Heart left ventricle (tissue), 16 donors: ENCODE data around the gene CCBE1. TPM values are rescaled to one million over a fixed set of nuclear protein-coding genes. Genes with fewer than 3 reads are reported as not detected.

Experiments used
- ATAC-seq, 4 donors: fragments of 200-7000 bp; cut with Tn5 transposase; one replicate each; pipeline ENCODE4 v1.9.1; 2020 to 2022; ENCODE audit warnings: moderate library complexity in 4 of 4, mild to moderate bottlenecking in 3 of 4, moderate number of reproducible peaks in 1 of 4
- DNase-seq, 5 donors: peaks; one replicate each; pipeline ENCODE4 v3.0.0-alpha.2; 2020
- H3K27ac ChIP-seq, 12 donors: fragments of 200-600 bp; sonication (generic) in 4 of 12; one replicate each; pipeline versions ENCODE4 v1.5.0 to v1.8.0; 2016 to 2022; ENCODE audit warnings: mild to moderate bottlenecking in 2 of 12
- H3K27me3 ChIP-seq, 9 donors: fragments of 200-600 bp; sonication (generic) in 2 of 9; one replicate each; pipeline versions ENCODE4 v1.5.1 to v1.8.0; 2016 to 2022; ENCODE audit warnings: mild to moderate bottlenecking in 3 of 9
- H3K36me3 ChIP-seq, 9 donors: fragments of 200-600 bp; sonication (generic) in 2 of 9; one replicate each; pipeline versions ENCODE4 v1.5.0 to v1.8.0; 2018 to 2022; ENCODE audit warnings: mild to moderate bottlenecking in 2 of 9
- H3K4me1 ChIP-seq, 12 donors: fragments of 200-600 bp; sonication (generic) in 4 of 12; one replicate each; pipeline versions ENCODE4 v1.5.0 to v1.8.0; 2016 to 2022; ENCODE audit warnings: mild to moderate bottlenecking in 3 of 12
- H3K4me3 ChIP-seq, 12 donors: fragments of 200-600 bp; sonication (generic) in 4 of 12; one replicate each; pipeline versions ENCODE4 v1.5.0 to v1.8.0; 2017 to 2022; ENCODE audit warnings: mild to moderate bottlenecking in 9 of 12, moderate library complexity in 4 of 12
- H3K9me3 ChIP-seq, 12 donors: fragments of 200-600 bp; sonication (generic) in 4 of 12; one replicate each; pipeline versions ENCODE4 v1.5.0 to v1.8.0; 2016 to 2022; ENCODE audit warnings: mild to moderate bottlenecking in 1 of 12
- CTCF ChIP-seq, 12 donors: fragments of 200-600 bp; sonication (generic) in 4 of 12; IDR thresholded peaks; one replicate each; pipeline versions ENCODE4 v1.5.0 to v1.8.0; 2018 to 2022; ENCODE audit warnings: antibody characterized with exemption in 12 of 12, mild to moderate bottlenecking in 5 of 12
- POLR2A ChIP-seq, 2 donors: fragments of 450-650 bp; IDR thresholded peaks; one replicate each; pipeline ENCODE4 v1.6.1; 2017; ENCODE audit warnings: antibody characterized with exemption in 2 of 2, mild to moderate bottlenecking in 2 of 2, moderate library complexity in 2 of 2
- WGBS, 4 donors: extraction: QIAGEN DNeasy Blood & Tissue Kit in 2 of 4; methylation state at CpG; one replicate each; pipeline versions ENCODE4 v1.1.5 to v1.1.7; 2013 to 2018; 5-methylcytosine and 5-hydroxymethylcytosine counted together
- intact Hi-C, 10 donors: fragments of 100-400 bp; cut with DNase I; formaldehyde crosslinking; loops; one replicate each; pipeline versions ENCODE4 v1.11.1 to v1.14.2; 2022
- polyA plus RNA-seq, 2 donors: library from polyadenylated mRNA; stranded (reverse); fragments of 200-250 nt; gene quantifications; one replicate each; pipeline ENCODE4 v1.2.3, GENCODE V29; 2013
- total RNA-seq, 9 donors: library from RNA; depleted of rRNA in 2 of 9; stranded (reverse); fragments of >200 nt in 2 of 9; fragmentation: NEBNext Ultra II Directional in 3 of 9; extraction: Animal tissue kit (Norgen Biotek cat#: 25700) in 3 of 9; gene quantifications; one replicate each; pipeline versions ENCODE4 v1.1.0 to v1.2.4, GENCODE V29; 2016 to 2023
- donor health status: ischemic (EF 13 %, LVEDD 7.1; RV severe dilation, severe dysfunction).
- donor health status: healthy with polysubstance abuse.
- donor health status: DM: no; HTN: yes; CAD: no.
- donor health status: DM: no; HTN: no; CAD: no.
- donor health status: ischemic (EF 25% LVEDD 6.9; RV normal size, moderate dysfunction).
- donor health status: ischemic (EF 25% LVEDD 5.7; RV mildly dilated, moderate dysfunction).
- donor health status: healthy.
- donor health status: DM: yes; HTN: yes; CAD: no.
- donor health status: ischemic (EF 35%, LVEDD 5.7; RV mildly dilated, moderate dysfunction).
- donor health status: nonischemic (EF 11% LVEDD 7.7; RV severe dilation, severe dysfunction).
- donor health status: DM: yes; HTN: yes; CAD: no.
- donor health status: PGD.
- donor health status: ischemic (EF 29% LVEDD 5.4; RV normal size, mild dysfunction).
- donor health status: nonischemic (EF 23%, LVEDD 6.1; RV moderate dilation, normal function).

Gene CCBE1
- total and polyA plus RNA-seq, 11 donors, result 0.15 to 6.3 (median 0.74) TPM

DNA sequence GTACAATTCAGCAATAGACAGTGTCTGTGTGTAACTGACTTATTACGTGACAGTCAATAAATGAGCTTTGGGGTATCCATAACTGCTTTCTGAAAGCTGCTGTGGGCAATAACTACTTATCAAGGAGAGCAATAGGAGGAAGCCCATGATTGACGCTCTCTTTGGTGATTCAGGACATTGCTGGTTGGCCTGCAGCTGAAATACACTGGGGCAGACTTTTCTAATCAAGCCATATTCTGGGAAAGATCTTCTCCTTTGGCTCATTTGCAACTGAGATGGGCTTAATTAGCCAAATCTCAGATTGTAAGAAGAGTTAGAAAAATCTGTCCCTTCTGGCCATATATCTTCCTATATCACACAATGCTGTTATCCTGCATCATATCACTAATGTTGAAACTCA lies 24.0 kb upstream of the CCBE1 start:
- TF ChIP-seq CTCF (IDR thresholded peaks at IDR 0.05) (no peak), POLR2A (IDR thresholded peaks at IDR 0.05) (no peak)
- 75 to 93% (median 90%) methylated on average over 2 of the region's 2 CpGs for WGBS, 4 donors
- Histone ChIP-seq H3K27ac (no peak overlapping the region), H3K9me3 (peaks cover 0 to 6% (median 0%) of the 10 kb centered on the region in 12 donors), H3K4me1 (no peaks in the 10 kb centered on the region), H3K4me3 (no peak overlapping the region), H3K27me3 (peaks cover 0 to 4% (median 0%) of the 10 kb centered on the region in 9 donors), H3K36me3 (no peaks in the 10 kb centered on the region)
- ATAC-seq (no peak), DNase-seq (no peak)
- intact Hi-C loops, result loop anchor here in 1 of 10 donors (10.0 kb wide), 1 partner anchor 64 kb away; no protein-coding TSS in a partner anchor

DNA sequence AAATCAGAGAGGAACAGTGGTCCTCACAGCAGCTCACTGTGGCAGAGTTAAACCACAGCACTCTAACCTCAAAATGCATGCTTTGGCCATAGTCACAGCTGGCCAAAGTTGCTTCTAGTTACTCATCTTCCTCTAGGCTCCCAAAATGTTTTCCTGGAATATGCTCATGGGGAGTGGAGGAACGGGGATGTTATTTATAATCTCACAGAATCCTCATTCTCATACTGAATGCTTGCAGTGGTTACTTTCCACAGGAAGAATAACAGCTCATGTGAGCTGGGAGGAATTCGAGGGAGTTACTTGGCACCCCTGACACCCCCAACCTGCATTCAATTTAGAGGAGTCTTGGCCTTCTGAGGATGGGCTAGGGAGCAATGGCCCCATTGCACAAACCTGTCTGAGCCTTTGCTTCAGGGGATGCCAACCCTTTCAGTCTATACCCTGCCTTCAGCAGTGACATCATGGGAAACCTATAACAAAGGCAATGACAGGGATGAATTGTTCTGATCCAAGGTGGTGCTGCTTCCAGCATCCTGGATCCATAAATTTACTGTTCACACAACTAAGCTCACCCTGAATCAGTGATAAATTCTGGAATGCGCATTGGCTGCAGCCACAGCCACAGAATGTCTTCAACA lies 22.4 kb upstream of the CCBE1 start:
- ATAC-seq (no peak), DNase-seq (no peak)
- Histone ChIP-seq H3K36me3 (no peaks in the 10 kb centered on the region), H3K4me1 (no peaks in the 10 kb centered on the region), H3K9me3 (peaks cover 0 to 6% (median 0%) of the 10 kb centered on the region in 12 donors), H3K27me3 (peaks cover 0 to 4% (median 0%) of the 10 kb centered on the region in 9 donors), H3K4me3 (no peak overlapping the region), H3K27ac (no peak overlapping the region)
- intact Hi-C loops, result loop anchor here in 1 of 10 donors (10.0 kb wide), 1 partner anchor 65 kb away; no protein-coding TSS in a partner anchor
- WGBS, 4 donors, result 48 to 64% (median 58%) methylated on average over 3 of the region's 3 CpGs
- no peak for TF ChIP-seq CTCF (IDR thresholded peaks at IDR 0.05)
- no peak for TF ChIP-seq POLR2A (IDR thresholded peaks at IDR 0.05)

DNA sequence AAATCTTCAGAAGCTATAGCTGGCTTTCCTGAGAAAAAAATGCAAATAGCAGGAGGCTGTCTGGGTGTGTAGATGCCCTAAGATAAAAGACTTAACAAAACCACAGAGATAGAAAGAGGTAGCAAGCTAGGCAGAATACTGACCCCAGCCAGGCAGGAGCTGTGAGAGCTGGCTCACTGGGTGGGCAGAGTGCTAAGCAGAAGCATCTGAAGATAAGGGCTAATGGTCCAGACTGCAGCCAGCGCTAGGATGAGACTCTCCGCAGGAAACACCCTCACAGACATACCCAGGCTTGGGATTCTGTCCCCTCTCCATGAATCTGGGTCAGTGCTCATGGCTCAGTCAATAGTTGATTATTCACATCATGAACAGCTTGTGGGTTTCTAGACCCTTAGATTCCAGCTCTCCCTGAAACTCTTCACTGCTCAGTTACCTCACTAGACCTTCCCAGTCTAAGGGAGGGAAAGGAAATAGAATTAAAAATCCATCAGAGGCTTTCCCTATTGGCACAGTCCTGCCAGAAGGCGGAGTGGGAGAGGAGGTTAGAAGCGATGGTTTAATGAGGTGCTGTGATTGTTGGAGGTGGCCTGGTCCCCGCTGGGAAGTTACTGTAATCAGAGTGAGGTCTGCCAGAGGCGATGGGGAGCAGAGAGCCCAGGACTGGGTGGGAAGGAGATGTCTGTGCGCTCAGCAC lies 21.4 kb upstream of the CCBE1 start:
- ATAC-seq (no peak), DNase-seq (no peak)
- Histone ChIP-seq H3K4me3 (no peak overlapping the region), H3K9me3 (peaks cover 0 to 6% (median 0%) of the 10 kb centered on the region in 12 donors), H3K36me3 (no peaks in the 10 kb centered on the region), H3K27ac (no peak overlapping the region), H3K4me1 (no peaks in the 10 kb centered on the region), H3K27me3 (peaks cover 0 to 4% (median 0%) of the 10 kb centered on the region in 9 donors)
- 43 to 49% (median 44%) methylated on average over 7 of the region's 7 CpGs for whole genome bisulfite sequencing, 4 donors
- no peak for TF ChIP-seq POLR2A (IDR thresholded peaks at IDR 0.05)
- no peak for TF ChIP-seq CTCF (IDR thresholded peaks at IDR 0.05)
- intact Hi-C loops, result no loop called here

GRCh38 chr18:59718108-59718463 lies 20.9 kb upstream of the CCBE1 start:
- WGBS, 4 donors, result 44 to 73% (median 64%) methylated on average over 3 of the region's 3 CpGs
- no peaks in the 10 kb centered on the region for H3K4me1 ChIP-seq
- H3K27me3 ChIP-seq, result peaks cover 0 to 4% (median 0%) of the 10 kb centered on the region in 9 donors
- no peak for DNase-seq
- H3K27ac ChIP-seq, result no peak overlapping the region
- peaks cover 0 to 6% (median 0%) of the 10 kb centered on the region in 12 donors for H3K9me3 ChIP-seq
- ATAC-seq, result no peak
- no peaks in the 10 kb centered on the region for H3K36me3 ChIP-seq
- intact Hi-C loops, result no loop called here
- no peak overlapping the region for H3K4me3 ChIP-seq
- TF ChIP-seq CTCF (IDR thresholded peaks at IDR 0.05) (no peak), POLR2A (IDR thresholded peaks at IDR 0.05) (no peak)
